Astrocyte (in vitro differentiated cells and primary cell): ENCODE measurements around the gene LCN1. TPM values are rescaled to one million over a fixed set of nuclear protein-coding genes. Genes with fewer than 3 reads are reported as not detected.
"Not testable (repeated sequence)": the region's sequence is repeated elsewhere in the genome, so short reads cannot be mapped to it uniquely, and the experiment has no call there.

ENCODE experiments used
- DNase-seq: peaks from one replicate; pipeline ENCODE4 v3.0.0-alpha.2; 2010; ENCODE audit warnings: low read depth
- FAIRE-seq: peaks from 2 replicates; lab custom pipeline; 2011; peaks lifted over from hg19 to GRCh38; lab: Jason Lieb, UNC
- H2AFZ ChIP-seq: 2 replicates; pipeline ENCODE4 v1.6.0; 2012; ENCODE audit warnings: low read depth, low read length, inconsistent platforms
- H3K27ac ChIP-seq: 2 replicates; pipeline ENCODE4 v1.5.1; 2011; ENCODE audit warnings: low read depth, low read length, inconsistent platforms
- H3K27me3 ChIP-seq: 2 replicates; pipeline ENCODE4 v1.6.0; 2011; ENCODE audit warnings: low read length, inconsistent platforms; ENCODE audit not compliant: insufficient read depth
- H3K36me3 ChIP-seq: 2 replicates; pipeline ENCODE4 v1.5.1; 2011; ENCODE audit warnings: low read length, inconsistent platforms; ENCODE audit not compliant: insufficient read depth
- H3K4me1 ChIP-seq: 2 replicates; pipeline ENCODE4 v1.5.1; 2011; ENCODE audit warnings: low read length, inconsistent platforms; ENCODE audit not compliant: insufficient read depth
- H3K4me2 ChIP-seq: 2 replicates; pipeline ENCODE4 v1.6.0; 2012; ENCODE audit warnings: low read length, inconsistent platforms
- H3K4me3 ChIP-seq: 2 replicates; pipeline ENCODE4 v1.5.1; 2011; ENCODE audit warnings: low read depth, mild to moderate bottlenecking, low read length, inconsistent platforms; ENCODE audit not compliant: insufficient read depth
- H3K79me2 ChIP-seq: 2 replicates; pipeline ENCODE4 v1.6.0; 2012; ENCODE audit warnings: mild to moderate bottlenecking, low read length, inconsistent platforms; ENCODE audit not compliant: insufficient read depth
- H3K9ac ChIP-seq: 2 replicates; pipeline ENCODE4 v1.6.0; 2012; ENCODE audit warnings: mild to moderate bottlenecking, low read length, inconsistent platforms
- H3K9me3 ChIP-seq: 2 replicates; pipeline ENCODE4 v1.5.1; 2012; ENCODE audit warnings: low read depth, mild to moderate bottlenecking, low read length, inconsistent platforms; ENCODE audit not compliant: insufficient read depth
- H4K20me1 ChIP-seq: 2 replicates; pipeline ENCODE4 v1.6.0; 2012; ENCODE audit warnings: low read length, inconsistent platforms; ENCODE audit not compliant: insufficient read depth
- H3K27ac Mint-ChIP-seq: one replicate; pipeline ENCODE4 v1.8.0; 2021; ENCODE audit warnings: mild to moderate bottlenecking, mixed read lengths; ENCODE audit not compliant: unreplicated experiment
- H3K27me3 Mint-ChIP-seq: one replicate; pipeline ENCODE4 v1.8.0; 2021; ENCODE audit warnings: low read depth, mixed read lengths; ENCODE audit not compliant: unreplicated experiment
- H3K36me3 Mint-ChIP-seq: one replicate; pipeline ENCODE4 v1.8.0; 2021; ENCODE audit warnings: low read depth, mixed read lengths; ENCODE audit not compliant: unreplicated experiment
- H3K4me1 Mint-ChIP-seq: one replicate; pipeline ENCODE4 v1.8.0; 2021; ENCODE audit warnings: low read depth, mixed read lengths; ENCODE audit not compliant: unreplicated experiment
- H3K4me3 Mint-ChIP-seq: one replicate; pipeline ENCODE4 v1.8.0; 2021; ENCODE audit warnings: mild to moderate bottlenecking, moderate library complexity, mixed read lengths; ENCODE audit not compliant: unreplicated experiment
- H3K9me3 Mint-ChIP-seq: one replicate; pipeline ENCODE4 v1.8.0; 2021; ENCODE audit warnings: mild to moderate bottlenecking, mixed read lengths; ENCODE audit not compliant: unreplicated experiment
- EZH2 ChIP-seq: IDR thresholded peaks from 2 replicates; pipeline ENCODE4 v1.6.1; 2012; ENCODE audit warnings: mild to moderate bottlenecking, low read length, inconsistent platforms; ENCODE audit not compliant: insufficient read depth
- total RNA-seq: library from RNA; stranded (reverse); gene quantifications from 2 replicates; pipeline ENCODE4 v1.2.1, GENCODE V29; 2021
- TF ChIP-seq, protein P1 (sequence below): IDR thresholded peaks from 2 replicates; pipeline ENCODE4 v1.5.1; 2011; ENCODE audit warnings: low read depth, mild to moderate bottlenecking, inconsistent platforms, low read length, moderate library complexity; ENCODE audit not compliant: insufficient read depth

LCN1 gene
- total RNA-seq, 1 donor from 2014 or later = not detected

DNA sequence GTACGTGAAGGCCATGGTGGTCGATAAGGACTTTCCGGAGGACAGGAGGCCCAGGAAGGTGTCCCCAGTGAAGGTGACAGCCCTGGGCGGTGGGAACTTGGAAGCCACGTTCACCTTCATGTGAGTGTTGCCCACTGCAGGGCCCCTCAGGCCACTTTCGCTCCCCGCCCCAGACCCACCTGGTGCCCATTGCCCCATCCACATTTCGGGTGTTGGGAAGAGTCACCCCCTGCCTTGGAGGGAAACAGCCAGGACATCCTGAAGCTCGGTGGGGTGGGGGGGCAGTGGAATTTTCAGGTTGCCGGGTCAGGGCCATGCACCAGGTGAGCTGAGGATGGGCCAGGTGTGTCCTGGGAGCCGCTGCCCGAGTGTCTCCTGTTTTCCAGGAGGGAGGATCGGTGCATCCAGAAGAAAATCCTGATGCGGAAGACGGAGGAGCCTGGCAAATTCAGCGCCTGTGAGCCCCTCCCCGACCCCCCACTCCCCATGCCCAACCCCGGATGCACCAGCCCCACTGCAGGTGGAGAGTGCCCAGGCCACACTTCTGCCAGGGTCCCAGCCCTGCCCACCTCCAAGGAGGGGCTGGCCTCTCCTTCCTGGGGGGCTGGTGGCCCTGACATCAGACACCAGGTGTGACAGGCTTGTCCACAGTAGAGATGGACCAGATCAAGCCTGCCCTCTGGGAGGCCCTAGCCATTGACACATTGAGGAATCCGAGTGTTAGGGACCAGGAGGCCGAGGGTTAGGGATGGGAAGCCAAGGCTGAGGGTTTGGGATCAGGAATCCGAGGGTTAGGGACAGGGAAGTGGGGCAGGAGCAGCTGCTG lies 25.8 kb downstream of the LCN1 start:
- H3K36me3 Mint-ChIP-seq, H3K27ac Mint-ChIP-seq: not testable (repeated sequence)

DNA sequence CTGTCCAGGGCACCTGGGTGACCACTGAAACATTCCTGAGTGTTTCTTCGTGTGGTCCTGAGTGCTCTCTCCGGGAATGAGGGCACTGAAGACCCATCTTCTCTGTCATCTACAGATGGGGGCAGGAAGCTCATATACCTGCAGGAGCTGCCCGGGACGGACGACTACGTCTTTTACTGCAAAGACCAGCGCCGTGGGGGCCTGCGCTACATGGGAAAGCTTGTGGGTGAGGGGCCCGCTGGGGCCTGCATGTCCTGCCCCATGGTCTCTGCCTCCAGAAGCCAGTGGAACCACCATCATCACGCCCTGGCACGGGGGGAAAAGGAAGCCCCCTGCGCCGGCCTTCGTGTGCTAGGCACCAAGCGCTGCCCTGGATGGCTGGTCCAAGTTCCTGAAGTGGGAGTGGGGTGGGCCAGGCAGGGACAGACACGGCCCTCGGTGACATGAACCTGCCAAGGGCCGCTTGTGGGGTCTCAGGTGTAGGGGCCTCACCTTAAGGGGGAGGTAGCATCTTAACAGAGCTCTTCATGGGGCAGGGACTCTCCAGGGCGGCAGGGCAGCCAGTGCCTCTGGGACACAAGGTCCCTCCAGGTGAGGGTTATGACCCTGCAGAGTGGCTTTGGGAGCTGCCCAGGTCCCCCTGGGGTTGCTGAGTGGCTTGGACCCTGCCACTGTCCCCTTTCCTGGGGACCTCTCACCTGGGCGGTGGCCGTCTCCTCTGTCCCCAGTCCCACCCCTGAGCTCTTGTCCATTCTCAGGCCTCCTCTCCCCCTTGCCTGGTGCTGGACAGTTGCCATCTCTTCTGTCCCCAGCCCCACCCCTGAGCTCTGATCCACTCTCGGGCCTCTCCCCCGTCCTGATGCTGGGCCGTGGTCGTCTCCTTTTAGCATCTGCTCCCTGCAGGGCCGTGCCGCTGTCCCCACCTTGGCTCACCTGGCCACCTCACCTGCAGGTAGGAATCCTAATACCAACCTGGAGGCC lies 26.8 kb downstream of the LCN1 start:
- Histone ChIP-seq H3K9ac (no peak overlapping the region), H3K4me3 (no peak overlapping the region), H3K36me3 (no peaks in the 10 kb centered on the region), H3K27ac (no peak overlapping the region), H3K27me3 (no peaks in the 10 kb centered on the region), H3K79me2 (no peaks in the 10 kb centered on the region), H3K4me1 (no peaks in the 10 kb centered on the region), H3K9me3 (no peaks in the 10 kb centered on the region), H2AFZ (no peak overlapping the region), H3K4me2 (no peak overlapping the region), H4K20me1 (no peaks in the 10 kb centered on the region)
- no peak overlapping the region for H3K4me3 Mint-ChIP-seq
- no peak for FAIRE-seq
- no peak for DNase-seq
- TF ChIP-seq, protein P1, sequence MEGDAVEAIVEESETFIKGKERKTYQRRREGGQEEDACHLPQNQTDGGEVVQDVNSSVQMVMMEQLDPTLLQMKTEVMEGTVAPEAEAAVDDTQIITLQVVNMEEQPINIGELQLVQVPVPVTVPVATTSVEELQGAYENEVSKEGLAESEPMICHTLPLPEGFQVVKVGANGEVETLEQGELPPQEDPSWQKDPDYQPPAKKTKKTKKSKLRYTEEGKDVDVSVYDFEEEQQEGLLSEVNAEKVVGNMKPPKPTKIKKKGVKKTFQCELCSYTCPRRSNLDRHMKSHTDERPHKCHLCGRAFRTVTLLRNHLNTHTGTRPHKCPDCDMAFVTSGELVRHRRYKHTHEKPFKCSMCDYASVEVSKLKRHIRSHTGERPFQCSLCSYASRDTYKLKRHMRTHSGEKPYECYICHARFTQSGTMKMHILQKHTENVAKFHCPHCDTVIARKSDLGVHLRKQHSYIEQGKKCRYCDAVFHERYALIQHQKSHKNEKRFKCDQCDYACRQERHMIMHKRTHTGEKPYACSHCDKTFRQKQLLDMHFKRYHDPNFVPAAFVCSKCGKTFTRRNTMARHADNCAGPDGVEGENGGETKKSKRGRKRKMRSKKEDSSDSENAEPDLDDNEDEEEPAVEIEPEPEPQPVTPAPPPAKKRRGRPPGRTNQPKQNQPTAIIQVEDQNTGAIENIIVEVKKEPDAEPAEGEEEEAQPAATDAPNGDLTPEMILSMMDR = no peak
- TF ChIP-seq EZH2 = no peak
- H3K4me1 Mint-ChIP-seq = peaks cover 11% of the 10 kb centered on the region
- no peaks in the 10 kb centered on the region for H3K36me3 Mint-ChIP-seq
- peaks cover 14% of the 10 kb centered on the region for H3K27me3 Mint-ChIP-seq
- no peak overlapping the region for H3K27ac Mint-ChIP-seq
- no peaks in the 10 kb centered on the region for H3K9me3 Mint-ChIP-seq

More for the DNA sequence above, 25.8 kb downstream of the LCN1 start:
- Mint-ChIP-seq H3K27me3 (peaks cover 14% of the 10 kb centered on the region), H3K4me1 (peaks cover 11% of the 10 kb centered on the region)
- not testable (repeated sequence) for H3K9ac ChIP-seq, H3K9me3 Mint-ChIP-seq, H3K4me3 ChIP-seq, H3K4me1 ChIP-seq, H3K79me2 ChIP-seq, H3K4me3 Mint-ChIP-seq, DNase-seq, FAIRE-seq, H3K9me3 ChIP-seq, H4K20me1 ChIP-seq, H2AFZ ChIP-seq, H3K27ac ChIP-seq, H3K4me2 ChIP-seq, H3K36me3 ChIP-seq, H3K27me3 ChIP-seq

DNA sequence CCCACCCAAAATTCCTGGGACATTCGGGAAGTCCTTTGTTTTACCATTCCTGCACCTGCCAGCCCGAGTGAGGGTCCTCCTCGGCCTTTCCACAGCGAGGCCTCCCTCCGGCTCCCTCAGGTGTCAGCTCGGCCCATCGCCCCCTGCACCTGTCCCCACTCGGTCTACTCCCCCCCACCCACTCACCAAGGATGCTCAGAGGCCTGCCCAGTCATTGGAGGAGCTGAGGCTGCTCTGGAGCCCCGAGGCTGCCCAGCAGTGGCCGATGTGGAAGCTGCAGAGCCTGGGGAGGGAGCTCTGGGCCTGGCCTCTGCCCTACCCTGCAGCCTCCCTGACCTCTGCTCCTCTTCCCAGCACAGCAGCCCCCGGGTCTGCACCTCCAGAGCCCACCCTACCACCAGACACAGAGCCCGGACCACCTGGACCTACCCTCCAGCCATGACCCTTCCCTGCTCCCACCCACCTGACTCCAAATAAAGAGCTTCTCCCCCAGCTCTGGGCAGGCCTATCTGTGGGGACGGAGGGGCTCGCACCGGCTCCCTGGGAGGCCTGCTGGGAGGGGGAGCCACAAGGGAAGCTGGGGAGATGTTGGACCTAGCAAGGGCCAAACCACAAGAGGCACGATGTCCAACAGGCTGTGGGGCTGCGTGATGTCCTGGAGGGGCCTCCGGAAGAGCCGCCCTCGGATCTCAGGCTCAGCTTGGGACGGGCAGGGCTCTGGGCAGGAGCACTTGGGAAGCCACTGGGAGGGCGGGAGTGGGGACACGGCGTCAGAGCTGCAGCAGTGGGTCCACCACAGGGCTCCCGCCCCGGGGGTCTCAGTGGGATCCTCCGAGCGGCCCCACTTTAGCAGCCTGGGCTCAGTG lies 28.5 kb downstream of the LCN1 start:
- not testable (repeated sequence) for H3K9me3 Mint-ChIP-seq, H3K27me3 ChIP-seq, FAIRE-seq, H4K20me1 ChIP-seq, H3K36me3 Mint-ChIP-seq, DNase-seq, H3K9ac ChIP-seq, H3K4me1 Mint-ChIP-seq, H3K36me3 ChIP-seq, H3K27ac Mint-ChIP-seq, H3K4me3 ChIP-seq, H3K4me1 ChIP-seq, H2AFZ ChIP-seq, H3K4me3 Mint-ChIP-seq, H3K9me3 ChIP-seq, H3K27ac ChIP-seq, H3K79me2 ChIP-seq, H3K4me2 ChIP-seq
- peaks cover 17% of the 10 kb centered on the region for H3K27me3 Mint-ChIP-seq
